ENCODE results near the gene RYR2.

- TF ChIP-seq CHD2 (IDR thresholded peaks at IDR 0.05; ENCODE audit: low read length, partially characterized antibody) (no peak), CTCF (IDR thresholded peaks at IDR 0.05) (no peak), NFIC (IDR thresholded peaks at IDR 0.05; ENCODE audit: borderline replicate concordance) (no peak), EZH2phosphoT487 (IDR thresholded peaks at IDR 0.05; ENCODE audit: borderline replicate concordance, low read depth) (no peak), TAF1 (IDR thresholded peaks at IDR 0.05; ENCODE audit: borderline replicate concordance, low read depth, low read length) (no peak), TCF12 (IDR thresholded peaks at IDR 0.05) (no peak), POLR2AphosphoS5 (IDR thresholded peaks at IDR 0.05; ENCODE audit: low read depth, low read length) (no peak)
Measured at GRCh38 chr1:237244778-237245177, 202.8 kb downstream of the RYR2 start.

All from SK-N-SH (cell line).